ENCODE data around the gene CRACDL. TPM values are rescaled to one million over a fixed set of nuclear protein-coding genes. Genes with fewer than 3 reads are reported as not detected.

Gene CRACDL
- total RNA-seq, 8 experiments from 2014 or later: 0.11 to 5.5 (median 0.64) TPM; not detected in 2

GRCh38 chr2:98772536-98772935 is 163.5 kb downstream of the CRACDL start:
- in situ Hi-C loops (cut with MboI; ENCODE audit: low pct_unique_long_range_greater_than_20kb in 2 of 9, low sequenced_read_pairs in 9 of 9, unreplicated experiment in 9 of 9): no loop called here
- 0 to 100% (median 87%) methylated on average over 1 to 7 of the region's 8 CpGs; no CpG with 5 or more reads in 3 of the 10 experiments for WGBS, 10 experiments
- H3K4me1 ChIP-seq (replicated peaks in 1 of 2): peaks cover 12 to 25% of the 10 kb centered on the region in 2 donors
- ATAC-seq (replicated peaks in 6 of 8): no peak
- H3K27ac ChIP-seq: no peak overlapping the region
- no peak overlapping the region for H3K4me3 ChIP-seq

- in situ Hi-C loops (cut with MboI; ENCODE audit: low pct_unique_long_range_greater_than_20kb in 2 of 9, low sequenced_read_pairs in 9 of 9, unreplicated experiment in 9 of 9): no loop called here
- H3K27ac ChIP-seq: peak overlapping the region in 1 of 2 donors; percentile 19
- 20 to 92% (median 67%) methylated on average over 1 to 14 of the region's 17 CpGs; no CpG with 5 or more reads in 1 of the 10 experiments for WGBS, 10 experiments
- peaks cover 12 to 25% of the 10 kb centered on the region in 2 donors for H3K4me1 ChIP-seq (replicated peaks in 1 of 2)
- H3K4me3 ChIP-seq: no peak overlapping the region
- peak in 5 of 8 experiments; percentile 38 to 51 (median 43) for ATAC-seq (replicated peaks in 6 of 8)
Observed at GRCh38 chr2:98771721-98772524, 164.1 kb downstream of the CRACDL start.

- H3K4me3 ChIP-seq: no peak overlapping the region
- in situ Hi-C loops (cut with MboI; ENCODE audit: low pct_unique_long_range_greater_than_20kb in 2 of 9, low sequenced_read_pairs in 9 of 9, unreplicated experiment in 9 of 9): no loop called here
- no peak for ATAC-seq (replicated peaks in 6 of 8)
- no peak overlapping the region for H3K27ac ChIP-seq
- H3K4me1 ChIP-seq (replicated peaks in 1 of 2): peaks cover 12 to 25% of the 10 kb centered on the region in 2 donors
- WGBS, 10 experiments: 33 to 95% (median 79%) methylated on average over 1 to 2 of the region's 2 CpGs; no CpG with 5 or more reads in 4 of the 10 experiments
Observed at GRCh38 chr2:98771264-98771663, 164.8 kb downstream of the CRACDL start.

- peaks cover 8 to 25% of the 10 kb centered on the region in 2 donors for H3K4me1 ChIP-seq (replicated peaks in 1 of 2)
- in situ Hi-C loops (cut with MboI; ENCODE audit: low pct_unique_long_range_greater_than_20kb in 2 of 9, low sequenced_read_pairs in 9 of 9, unreplicated experiment in 9 of 9): no loop called here
- peak overlapping the region in 1 of 2 donors; percentile 3 for H3K27ac ChIP-seq
- WGBS, 10 experiments: 0 to 92% (median 75%) methylated on average over 1 to 9 of the region's 14 CpGs; no CpG with 5 or more reads in 3 of the 10 experiments
- H3K4me3 ChIP-seq: no peak overlapping the region
- peak in 5 of 8 experiments; percentile 67 to 87 (median 81) for ATAC-seq (replicated peaks in 6 of 8)
Observed at GRCh38 chr2:98769784-98770183, 166.2 kb downstream of the CRACDL start.

GRCh38 chr2:98769114-98769476 is 166.9 kb downstream of the CRACDL start:
- ATAC-seq (replicated peaks in 6 of 8): no peak
- Histone ChIP-seq H3K4me3 (no peak overlapping the region), H3K4me1 (replicated peaks in 1 of 2) (peaks cover 8 to 25% of the 10 kb centered on the region in 2 donors), H3K27ac (no peak overlapping the region)
- WGBS, 10 experiments: 40 to 100% (median 86%) methylated on average over 1 to 5 of the region's 6 CpGs; no CpG with 5 or more reads in 5 of the 10 experiments
- in situ Hi-C loops (cut with MboI; ENCODE audit: low pct_unique_long_range_greater_than_20kb in 2 of 9, low sequenced_read_pairs in 9 of 9, unreplicated experiment in 9 of 9): no loop called here

- WGBS, 10 experiments: 50 to 93% (median 81%) methylated on average over 4 to 5 of the region's 7 CpGs; no CpG with 5 or more reads in 5 of the 10 experiments
- peak in 2 of 8 experiments; percentile 55 to 62 for ATAC-seq (replicated peaks in 6 of 8)
Observed at GRCh38 chr2:98768384-98769113, 167.5 kb downstream of the CRACDL start.

GRCh38 chr2:98764499-98764898 is 171.5 kb downstream of the CRACDL start:
- no peak overlapping the region for H3K4me3 ChIP-seq
- peaks cover 8 to 21% of the 10 kb centered on the region in 2 donors for H3K4me1 ChIP-seq (replicated peaks in 1 of 2)
- no peak overlapping the region for H3K27ac ChIP-seq
- 73 to 100% (median 91%) methylated on average over 2 to 4 of the region's 4 CpGs; no CpG with 5 or more reads in 2 of the 10 experiments for WGBS, 10 experiments
- no peak for ATAC-seq (replicated peaks in 6 of 8)
- in situ Hi-C loops (cut with MboI; ENCODE audit: low pct_unique_long_range_greater_than_20kb in 2 of 9, low sequenced_read_pairs in 9 of 9, unreplicated experiment in 9 of 9): no loop called here

More at GRCh38 chr2:98768384-98769113, 167.5 kb downstream of the CRACDL start:
- in situ Hi-C loops (cut with MboI; ENCODE audit: low pct_unique_long_range_greater_than_20kb in 2 of 9, low sequenced_read_pairs in 9 of 9, unreplicated experiment in 9 of 9): no loop called here
- Histone ChIP-seq H3K27ac (no peak overlapping the region), H3K4me1 (replicated peaks in 1 of 2) (peaks cover 8 to 25% of the 10 kb centered on the region in 2 donors), H3K4me3 (no peak overlapping the region)

- 10 to 86% (median 62%) methylated on average over 2 to 6 of the region's 6 CpGs for WGBS, 10 experiments
- ATAC-seq (replicated peaks in 6 of 8): no peak
- Histone ChIP-seq H3K27ac (no peak overlapping the region), H3K4me1 (replicated peaks in 1 of 2) (peaks cover 8 to 16% of the 10 kb centered on the region in 2 donors), H3K4me3 (no peak overlapping the region)
- in situ Hi-C loops (cut with MboI; ENCODE audit: low pct_unique_long_range_greater_than_20kb in 2 of 9, low sequenced_read_pairs in 9 of 9, unreplicated experiment in 9 of 9): no loop called here
Observed at GRCh38 chr2:98763209-98763951, 172.6 kb downstream of the CRACDL start.

- Histone ChIP-seq H3K27ac (peak overlapping the region; percentile 70 to 73), H3K4me3 (no peak overlapping the region), H3K4me1 (replicated peaks in 1 of 2) (peaks cover 8 to 16% of the 10 kb centered on the region in 2 donors)
- ATAC-seq (replicated peaks in 6 of 8): peak in 5 of 8 experiments; percentile 21 to 37 (median 29)
- WGBS, 10 experiments: 14 to 91% (median 60%) methylated on average over 1 to 6 of the region's 6 CpGs; no CpG with 5 or more reads in 1 of the 10 experiments
- in situ Hi-C loops (cut with MboI; ENCODE audit: low pct_unique_long_range_greater_than_20kb in 2 of 9, low sequenced_read_pairs in 9 of 9, unreplicated experiment in 9 of 9): no loop called here
Observed at GRCh38 chr2:98761909-98762308, 174.1 kb downstream of the CRACDL start.

GRCh38 chr2:98761267-98761781 is 174.7 kb downstream of the CRACDL start:
- H3K4me1 ChIP-seq (replicated peaks in 1 of 2): peaks cover 8 to 16% of the 10 kb centered on the region in 2 donors
- H3K27ac ChIP-seq: peak overlapping the region; percentile 70 to 73
- H3K4me3 ChIP-seq: no peak overlapping the region
- in situ Hi-C loops (cut with MboI; ENCODE audit: low pct_unique_long_range_greater_than_20kb in 2 of 9, low sequenced_read_pairs in 9 of 9, unreplicated experiment in 9 of 9): no loop called here
- peak; percentile 83 to 99 (median 98) for ATAC-seq (replicated peaks in 6 of 8)
- 0 to 80% (median 19%) methylated on average over 1 to 8 of the region's 9 CpGs; no CpG with 5 or more reads in 2 of the 10 experiments for WGBS, 10 experiments

GRCh38 chr2:98759827-98760625 is 176.0 kb downstream of the CRACDL start:
- Histone ChIP-seq H3K4me1 (replicated peaks in 1 of 2) (peaks cover 8 to 16% of the 10 kb centered on the region in 2 donors), H3K27ac (no peak overlapping the region), H3K4me3 (no peak overlapping the region)
- in situ Hi-C loops (cut with MboI; ENCODE audit: low pct_unique_long_range_greater_than_20kb in 2 of 9, low sequenced_read_pairs in 9 of 9, unreplicated experiment in 9 of 9): no loop called here
- ATAC-seq (replicated peaks in 6 of 8): no peak
- 30 to 100% (median 80%) methylated on average over 1 to 5 of the region's 6 CpGs; no CpG with 5 or more reads in 2 of the 10 experiments for WGBS, 10 experiments

- Histone ChIP-seq H3K4me1 (replicated peaks in 1 of 2) (peaks cover 8 to 16% of the 10 kb centered on the region in 2 donors), H3K4me3 (no peak overlapping the region), H3K27ac (no peak overlapping the region)
- ATAC-seq (replicated peaks in 6 of 8): no peak
- 40 to 90% (median 72%) methylated on average over 1 to 2 of the region's 2 CpGs for WGBS, 10 experiments
- in situ Hi-C loops (cut with MboI; ENCODE audit: low pct_unique_long_range_greater_than_20kb in 2 of 9, low sequenced_read_pairs in 9 of 9, unreplicated experiment in 9 of 9): no loop called here
Observed at GRCh38 chr2:98759338-98759737, 176.7 kb downstream of the CRACDL start.

All from motor neuron (in vitro differentiated cells).